NCI-H748 (cell line): Measurements from ENCODE around the gene CNIH3.
A peak's percentile ranks its signal among the peaks of the same experiment; 100 is the strongest.
"Not testable (repeated sequence)": the region's sequence is repeated elsewhere in the genome, so short reads cannot be mapped to it uniquely, and the experiment has no call there.

Experiments used
- DNase-seq: peaks from one replicate; lab custom pipeline; 2025; ENCODE audit not compliant: unreplicated experiment; lab: John Stamatoyannopoulos, UW

CNIH3 gene

GRCh38 chr1:224684979-224685425 is 68.9 kb downstream of the CNIH3 start:
- no peak for DNase-seq

- DNase-seq, result not testable (repeated sequence)
Measured at GRCh38 chr1:224686140-224686539, 70.0 kb downstream of the CNIH3 start.

GRCh38 chr1:224687465-224687864 is 71.3 kb downstream of the CNIH3 start:
- DNase-seq, result no peak

GRCh38 chr1:224689374-224689773 is 73.3 kb downstream of the CNIH3 start:
- no peak for DNase-seq

GRCh38 chr1:224690576-224690975 is 74.5 kb downstream of the CNIH3 start:
- no peak for DNase-seq

GRCh38 chr1:224691148-224691925 is 75.2 kb downstream of the CNIH3 start:
- no peak for DNase-seq

GRCh38 chr1:224694969-224695368 is 78.9 kb downstream of the CNIH3 start:
- no peak for DNase-seq

GRCh38 chr1:224696021-224696420 is 79.9 kb downstream of the CNIH3 start:
- no peak for DNase-seq

- no peak for DNase-seq
Measured at GRCh38 chr1:224696891-224697765, 81.0 kb downstream of the CNIH3 start.

- no peak for DNase-seq
Measured at GRCh38 chr1:224698015-224698451, 81.9 kb downstream of the CNIH3 start.

GRCh38 chr1:224700918-224701531 is 84.9 kb downstream of the CNIH3 start:
- DNase-seq, result peak; percentile 52

- DNase-seq, result no peak
Measured at GRCh38 chr1:224703702-224704101, 87.6 kb downstream of the CNIH3 start.

GRCh38 chr1:224704107-224704735 is 88.1 kb downstream of the CNIH3 start:
- no peak for DNase-seq

- no peak for DNase-seq
Measured at GRCh38 chr1:224705578-224705977, 89.5 kb downstream of the CNIH3 start.

- DNase-seq, result no peak
Measured at GRCh38 chr1:224707843-224708725, 92.0 kb downstream of the CNIH3 start.

- no peak for DNase-seq
Measured at GRCh38 chr1:224710196-224710595, 94.1 kb downstream of the CNIH3 start.

- DNase-seq, result not testable (repeated sequence)
Measured at GRCh38 chr1:224711231-224711756, 95.2 kb downstream of the CNIH3 start.

GRCh38 chr1:224711876-224712275 is 95.8 kb downstream of the CNIH3 start:
- no peak for DNase-seq

- DNase-seq, result no peak
Measured at GRCh38 chr1:224713228-224713627, 97.1 kb downstream of the CNIH3 start.

GRCh38 chr1:224714553-224714952 is 98.4 kb downstream of the CNIH3 start:
- no peak for DNase-seq
